Gastrocnemius medialis (tissue), 4 donors: ENCODE measurements around the gene RBM33.

Source experiments
- POLR2A ChIP-seq, 2 donors: fragments of 450-650 bp; IDR thresholded peaks; one replicate each; pipeline ENCODE4 v1.6.1; 2017; ENCODE audit warnings: antibody characterized with exemption in 2 of 2, mild to moderate bottlenecking in 2 of 2, moderate library complexity in 2 of 2
- TF ChIP-seq, protein P1 (sequence below), 5 experiments: fragments of 450-650 bp in 3 of 5; fragments of 200-600 bp in 2 of 5; sonication (generic) in 2 of 5; IDR thresholded peaks in 4 of 5; conservative IDR thresholded peaks in 1 of 5; 1 replicate in 4 of 5; 2 replicates in 1 of 5; pipeline ENCODE4 v1.5.1; 2016 to 2019; ENCODE audit warnings: antibody characterized with exemption in 5 of 5, mild to moderate bottlenecking in 3 of 5, moderate library complexity in 3 of 5

DNA sequence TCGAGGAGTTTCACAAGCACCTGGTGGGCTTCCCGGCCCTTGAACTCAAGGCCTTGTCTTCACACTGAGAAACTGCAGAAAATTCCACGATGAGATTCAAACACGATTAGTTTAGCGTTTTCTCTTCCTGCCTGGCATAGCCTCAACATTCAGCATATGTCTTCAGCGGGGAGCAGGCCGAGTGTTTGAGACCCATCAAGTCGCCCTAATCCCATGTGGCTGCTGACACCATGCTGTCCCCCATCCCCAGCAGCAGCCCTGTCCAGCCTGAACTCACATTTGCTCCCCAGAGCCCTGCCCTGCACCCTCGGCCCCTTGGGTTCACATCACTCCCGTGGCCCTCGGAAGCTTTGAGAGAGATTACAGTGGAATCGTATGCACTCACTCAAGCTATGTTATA, 35.3 kb upstream of the RBM33 start:
- TF ChIP-seq, protein P1, sequence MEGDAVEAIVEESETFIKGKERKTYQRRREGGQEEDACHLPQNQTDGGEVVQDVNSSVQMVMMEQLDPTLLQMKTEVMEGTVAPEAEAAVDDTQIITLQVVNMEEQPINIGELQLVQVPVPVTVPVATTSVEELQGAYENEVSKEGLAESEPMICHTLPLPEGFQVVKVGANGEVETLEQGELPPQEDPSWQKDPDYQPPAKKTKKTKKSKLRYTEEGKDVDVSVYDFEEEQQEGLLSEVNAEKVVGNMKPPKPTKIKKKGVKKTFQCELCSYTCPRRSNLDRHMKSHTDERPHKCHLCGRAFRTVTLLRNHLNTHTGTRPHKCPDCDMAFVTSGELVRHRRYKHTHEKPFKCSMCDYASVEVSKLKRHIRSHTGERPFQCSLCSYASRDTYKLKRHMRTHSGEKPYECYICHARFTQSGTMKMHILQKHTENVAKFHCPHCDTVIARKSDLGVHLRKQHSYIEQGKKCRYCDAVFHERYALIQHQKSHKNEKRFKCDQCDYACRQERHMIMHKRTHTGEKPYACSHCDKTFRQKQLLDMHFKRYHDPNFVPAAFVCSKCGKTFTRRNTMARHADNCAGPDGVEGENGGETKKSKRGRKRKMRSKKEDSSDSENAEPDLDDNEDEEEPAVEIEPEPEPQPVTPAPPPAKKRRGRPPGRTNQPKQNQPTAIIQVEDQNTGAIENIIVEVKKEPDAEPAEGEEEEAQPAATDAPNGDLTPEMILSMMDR (IDR thresholded peaks at IDR 0.05 in 4 of 5, conservative IDR thresholded peaks at IDR 0.05 in 1 of 5): no peak
- TF ChIP-seq POLR2A (IDR thresholded peaks at IDR 0.05): no peak
